ENCODE data around the gene BPGM.

DNA sequence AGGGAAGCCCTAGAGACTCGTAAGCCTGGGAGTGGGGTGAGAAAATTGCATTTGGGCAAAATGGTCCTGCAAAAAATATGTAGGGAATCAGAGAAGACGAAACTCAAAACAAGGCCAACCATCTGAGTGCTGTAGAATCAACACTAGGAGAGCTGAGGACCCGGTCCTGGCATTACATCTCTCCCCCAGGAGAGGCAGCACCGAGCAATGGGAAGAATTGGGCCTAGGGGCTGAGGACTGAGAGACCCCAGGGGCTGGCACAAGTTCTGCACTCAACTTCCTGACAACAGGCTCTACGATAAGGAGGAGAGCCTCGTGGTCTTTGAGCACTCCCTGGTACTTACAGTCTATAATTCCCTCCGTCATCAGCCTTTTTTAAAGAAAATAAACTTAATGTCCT, 47.6 kb downstream of the BPGM start:
- TF ChIP-seq, protein P1, sequence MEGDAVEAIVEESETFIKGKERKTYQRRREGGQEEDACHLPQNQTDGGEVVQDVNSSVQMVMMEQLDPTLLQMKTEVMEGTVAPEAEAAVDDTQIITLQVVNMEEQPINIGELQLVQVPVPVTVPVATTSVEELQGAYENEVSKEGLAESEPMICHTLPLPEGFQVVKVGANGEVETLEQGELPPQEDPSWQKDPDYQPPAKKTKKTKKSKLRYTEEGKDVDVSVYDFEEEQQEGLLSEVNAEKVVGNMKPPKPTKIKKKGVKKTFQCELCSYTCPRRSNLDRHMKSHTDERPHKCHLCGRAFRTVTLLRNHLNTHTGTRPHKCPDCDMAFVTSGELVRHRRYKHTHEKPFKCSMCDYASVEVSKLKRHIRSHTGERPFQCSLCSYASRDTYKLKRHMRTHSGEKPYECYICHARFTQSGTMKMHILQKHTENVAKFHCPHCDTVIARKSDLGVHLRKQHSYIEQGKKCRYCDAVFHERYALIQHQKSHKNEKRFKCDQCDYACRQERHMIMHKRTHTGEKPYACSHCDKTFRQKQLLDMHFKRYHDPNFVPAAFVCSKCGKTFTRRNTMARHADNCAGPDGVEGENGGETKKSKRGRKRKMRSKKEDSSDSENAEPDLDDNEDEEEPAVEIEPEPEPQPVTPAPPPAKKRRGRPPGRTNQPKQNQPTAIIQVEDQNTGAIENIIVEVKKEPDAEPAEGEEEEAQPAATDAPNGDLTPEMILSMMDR (IDR thresholded peaks at IDR 0.05) = peak in 1 of 3 experiments; percentile 18
- no peak for TF ChIP-seq POLR2A (IDR thresholded peaks at IDR 0.05)
